Activated T-helper 9 cell treated with anti-CD3 and anti-CD28 coated beads, Interleukin-2, amount 50 U/mL, for 16 hours (primary cell): Measurements from ENCODE around the gene RPTOR.
"Not testable (repeated sequence)": the region's sequence is repeated elsewhere in the genome, so short reads cannot be mapped to it uniquely, and the experiment has no call there.

Source experiments
- DNase-seq: peaks from one replicate; pipeline ENCODE4 v3.0.0-alpha.2; 2020; ENCODE audit warnings: low read depth

The RPTOR gene

GRCh38 chr17:80552523-80552922 lies 7.9 kb downstream of the RPTOR start:
- no peak for DNase-seq

DNA sequence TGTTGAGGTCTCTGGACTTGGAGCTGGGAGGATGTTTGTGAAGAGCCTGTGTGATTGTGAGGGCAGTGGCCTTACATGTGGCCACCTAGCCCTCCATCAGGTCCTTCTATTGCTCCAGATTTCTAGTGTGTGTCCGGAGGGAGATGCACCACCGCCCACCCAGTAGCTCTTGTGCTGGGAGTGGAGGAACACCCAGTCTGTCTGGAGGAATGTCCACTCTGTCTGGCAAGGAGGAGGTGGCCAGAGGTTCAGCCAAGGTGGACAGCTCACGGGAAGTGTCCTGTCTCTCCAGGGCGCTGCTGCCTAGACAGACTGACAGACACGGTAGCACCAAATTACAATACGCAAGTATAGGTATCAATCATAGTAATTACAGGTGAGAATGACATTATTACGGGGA lies 10.6 kb downstream of the RPTOR start:
- no peak for DNase-seq

GRCh38 chr17:80558046-80558445 lies 13.4 kb downstream of the RPTOR start:
- no peak for DNase-seq

DNA sequence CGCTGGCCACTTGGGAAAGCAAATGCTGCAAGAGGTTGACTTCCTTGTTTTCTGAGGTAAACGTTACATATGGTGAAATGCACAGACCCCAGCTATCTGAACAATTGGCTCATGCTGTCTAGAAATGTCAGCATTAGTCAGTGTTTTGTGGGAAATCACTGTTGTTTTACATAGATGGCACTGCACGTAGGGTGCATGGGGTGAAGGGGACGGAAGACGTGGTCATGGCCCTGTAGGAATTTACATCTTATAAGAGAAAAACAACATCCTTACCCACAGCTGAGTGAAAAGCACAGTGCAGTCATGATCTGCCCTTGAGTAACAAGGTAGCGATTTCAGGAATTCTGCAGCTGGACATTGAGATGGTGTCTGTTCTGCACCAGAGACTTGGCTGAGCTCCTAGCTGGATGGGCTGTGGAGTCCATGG lies 15.2 kb downstream of the RPTOR start:
- DNase-seq = no peak

DNA sequence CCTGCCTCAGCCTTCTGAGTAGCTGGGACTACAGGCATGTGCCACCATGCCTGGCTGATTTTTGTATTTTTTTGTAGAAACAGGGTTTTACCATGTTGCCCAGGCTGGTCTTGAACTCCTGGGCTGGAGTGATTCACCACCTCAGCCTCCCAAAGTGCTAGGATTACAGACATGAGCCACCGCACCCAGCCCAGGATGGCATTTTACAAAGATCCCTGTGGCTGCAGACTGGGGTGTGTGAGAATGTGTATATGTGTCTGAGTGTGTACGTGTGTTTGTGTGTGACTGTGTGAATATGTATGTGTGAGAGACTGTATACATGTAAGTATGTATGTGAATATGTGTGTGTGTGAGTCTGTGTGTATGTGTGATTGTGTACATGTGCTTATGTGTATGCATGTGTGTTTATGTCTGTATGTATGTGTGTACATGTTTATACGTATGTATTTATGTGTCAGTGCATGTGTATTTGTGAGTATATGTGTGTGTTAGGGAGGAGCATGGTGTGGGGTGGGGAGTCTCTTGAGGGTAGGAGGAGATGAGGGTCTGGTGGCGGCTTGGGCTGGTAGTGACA lies 17.0 kb downstream of the RPTOR start:
- DNase-seq = no peak

DNA sequence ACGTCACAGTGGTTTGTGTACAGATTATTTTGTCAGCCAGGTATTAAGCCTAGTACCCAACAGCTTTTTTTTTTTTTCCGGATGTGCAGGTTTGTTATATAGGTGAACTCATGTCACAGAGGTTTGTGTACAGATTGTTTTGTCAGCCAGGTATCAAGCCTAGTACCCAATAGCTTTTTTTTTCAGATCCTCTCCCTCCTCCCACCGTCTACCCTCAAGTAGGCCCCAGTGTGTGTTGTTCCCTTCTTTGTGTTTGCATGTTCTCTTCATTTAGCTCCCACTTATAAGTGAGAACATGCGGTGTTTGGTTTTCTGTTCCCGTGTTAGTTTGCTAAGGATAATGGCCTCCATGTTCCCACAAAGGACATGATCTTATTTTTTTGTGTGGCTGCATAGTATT lies 19.9 kb downstream of the RPTOR start:
- DNase-seq = no peak

DNA sequence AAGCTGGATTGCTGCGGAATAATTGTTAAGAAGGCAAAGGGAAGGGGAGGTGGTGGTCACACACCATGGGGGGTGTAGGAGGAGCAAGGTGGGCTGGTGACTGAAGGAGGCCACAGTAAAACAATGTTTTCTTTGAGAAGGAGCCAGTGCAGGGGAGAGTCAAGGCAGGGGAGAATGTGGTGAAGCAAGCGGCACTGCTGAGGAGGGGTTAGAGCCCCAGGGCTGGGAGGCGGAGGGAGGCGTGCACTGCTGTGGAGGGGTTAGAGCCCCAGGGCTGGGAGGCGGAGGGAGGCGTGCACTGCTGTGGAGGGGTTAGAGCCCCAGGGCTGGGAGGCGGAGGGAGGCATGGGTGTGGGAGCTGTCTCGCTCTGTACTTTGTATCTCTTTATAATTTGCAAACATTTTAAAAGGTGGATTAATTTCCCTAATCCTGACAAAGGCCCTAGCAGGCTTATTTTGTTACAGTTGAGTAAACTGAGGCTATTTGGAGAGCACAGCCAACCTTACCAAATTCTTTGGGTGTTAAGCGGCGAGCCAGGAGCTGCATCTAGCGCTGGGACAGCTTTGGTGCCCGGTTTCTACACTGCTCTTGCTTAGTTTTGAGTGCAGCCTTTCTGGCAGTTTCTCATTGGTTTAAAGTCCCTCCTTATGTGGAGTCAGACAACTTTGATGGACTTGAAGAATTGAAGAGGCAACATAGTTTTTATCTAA lies 20.9 kb downstream of the RPTOR start:
- no peak for DNase-seq

GRCh38 chr17:80566054-80566400 lies 21.4 kb downstream of the RPTOR start:
- DNase-seq = no peak

DNA sequence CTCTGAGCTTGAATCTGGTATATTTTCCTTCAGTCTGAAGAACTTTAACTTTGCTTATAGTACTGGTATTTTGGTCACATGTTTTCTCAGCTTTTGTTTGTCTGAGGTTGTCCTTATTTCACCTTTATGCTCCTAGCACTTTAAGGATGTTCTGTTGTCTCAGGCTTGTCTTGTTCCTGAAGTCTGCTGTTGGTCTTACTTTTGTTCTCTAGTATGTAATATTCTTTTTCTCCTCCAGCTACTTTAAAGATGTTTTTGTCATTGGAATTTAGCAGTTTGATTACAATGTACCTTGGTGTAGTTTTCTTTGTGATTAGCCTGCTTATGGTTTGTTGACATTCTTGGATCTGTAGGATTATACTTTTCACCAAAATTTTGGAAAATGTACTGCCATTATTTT lies 23.6 kb downstream of the RPTOR start:
- DNase-seq = no peak

GRCh38 chr17:80569924-80570323 lies 25.3 kb downstream of the RPTOR start:
- DNase-seq = no peak

GRCh38 chr17:80573701-80574100 lies 29.1 kb downstream of the RPTOR start:
- DNase-seq = no peak

DNA sequence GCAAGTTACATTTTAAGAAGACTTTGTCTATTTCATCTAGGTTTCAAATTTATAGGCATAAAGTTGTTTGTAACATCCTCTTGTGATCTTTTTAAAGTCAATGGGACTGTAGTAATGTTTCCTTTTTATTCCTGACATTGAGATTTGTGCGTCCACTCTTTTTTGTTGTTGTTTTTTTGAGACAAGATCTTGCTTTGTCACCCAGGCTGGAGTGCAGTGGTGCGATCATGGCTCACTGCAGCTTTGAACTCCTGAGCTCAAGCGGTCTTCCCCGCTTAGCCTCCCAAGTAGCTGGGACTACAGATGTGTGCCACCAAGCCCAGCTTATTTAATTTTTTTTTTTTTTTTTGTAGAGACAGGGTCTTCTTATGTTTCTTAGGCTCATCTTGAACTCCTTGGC lies 29.9 kb downstream of the RPTOR start:
- no peak for DNase-seq

- DNase-seq = peak; percentile 83
Observed at GRCh38 chr17:80575057-80575875, 30.6 kb downstream of the RPTOR start.

- no peak for DNase-seq
Observed at GRCh38 chr17:80577876-80578570, 33.4 kb downstream of the RPTOR start.

DNA sequence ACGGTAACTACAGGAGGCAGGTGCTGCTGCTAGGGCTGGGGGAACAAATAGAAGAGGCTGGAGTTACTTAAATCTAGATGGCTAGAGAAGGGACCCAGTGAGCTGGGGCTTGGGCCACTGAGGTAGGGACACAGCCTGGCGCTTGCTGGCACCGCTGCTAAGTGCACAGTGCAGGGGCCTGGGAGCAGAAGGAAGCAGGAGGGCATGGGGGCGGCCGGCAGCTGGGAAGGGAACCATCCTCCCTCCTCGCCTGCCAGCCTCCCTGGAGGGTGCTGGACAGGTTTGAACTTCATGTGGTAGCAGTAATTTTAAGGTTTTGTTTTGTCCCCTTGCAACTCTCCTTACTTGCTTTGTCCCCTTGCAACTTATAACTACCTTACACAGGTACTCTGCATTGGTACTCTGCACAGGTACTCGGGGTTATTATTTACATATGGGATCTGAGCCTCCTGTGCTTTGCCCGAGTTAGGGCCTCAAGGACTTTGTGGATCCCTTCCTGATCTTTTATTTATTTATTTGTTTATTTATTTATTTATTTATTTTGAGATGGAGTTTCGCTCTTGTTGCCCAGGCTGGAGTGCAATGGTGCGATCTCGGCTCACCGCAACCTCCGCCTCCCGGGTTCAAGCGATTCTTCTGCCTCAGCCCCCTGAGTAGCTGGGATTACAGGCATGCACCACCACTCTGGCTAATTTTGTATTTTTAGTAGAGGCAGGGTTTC lies 34.2 kb downstream of the RPTOR start:
- not testable (repeated sequence) for DNase-seq

DNA sequence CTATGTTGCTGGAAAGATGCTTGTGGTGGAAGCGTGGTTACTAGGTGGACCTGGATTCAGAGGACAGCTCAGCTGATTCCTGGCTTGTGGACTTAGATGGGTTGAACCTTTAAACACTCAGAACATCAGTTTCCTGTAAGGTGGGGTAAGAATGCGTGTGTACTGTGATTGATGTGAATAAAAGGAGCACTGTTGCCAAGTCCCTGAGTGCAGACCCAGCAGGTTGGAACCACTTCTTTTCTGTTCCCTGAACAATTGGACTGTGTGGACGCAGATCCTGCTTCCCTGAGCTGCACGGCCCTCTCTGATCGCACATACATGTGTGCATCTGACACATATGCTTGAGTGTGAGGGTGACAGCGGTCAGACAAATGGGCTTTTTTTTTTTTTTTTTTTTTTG lies 37.5 kb downstream of the RPTOR start:
- no peak for DNase-seq

DNA sequence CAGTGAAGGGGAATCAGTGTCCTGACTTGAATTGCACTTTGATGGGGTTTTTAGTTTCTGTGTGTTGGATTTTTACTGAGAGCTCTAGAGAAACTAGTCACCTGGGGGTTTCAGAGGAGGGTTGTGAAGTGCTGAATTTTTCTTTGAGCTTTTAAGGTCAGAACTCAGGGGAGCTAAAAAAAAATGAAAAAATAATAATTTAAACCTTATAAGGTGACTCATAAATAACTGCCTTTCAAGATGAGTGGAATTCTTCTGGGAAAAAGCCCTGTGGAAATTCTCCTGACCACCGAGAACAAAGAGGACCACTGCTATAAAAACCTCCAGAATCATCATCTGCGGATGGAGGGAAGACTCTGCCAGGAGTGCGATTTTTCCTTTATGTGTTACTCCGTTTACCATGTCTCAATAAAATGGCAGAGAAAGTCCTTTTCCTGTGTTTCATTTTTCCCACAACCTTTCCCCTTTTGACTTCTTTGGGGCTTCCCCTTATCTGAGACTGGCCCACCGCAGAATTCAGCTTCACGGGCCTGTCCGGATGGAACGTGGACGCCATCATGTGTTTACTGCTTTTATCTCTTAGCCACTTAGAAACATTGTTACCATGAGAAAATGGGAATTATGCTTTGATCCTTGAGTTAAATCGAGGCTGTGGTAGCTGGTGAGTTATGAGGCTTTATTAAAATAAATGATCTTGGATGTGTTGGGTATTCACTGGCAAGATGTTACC lies 39.7 kb downstream of the RPTOR start:
- DNase-seq = no peak

DNA sequence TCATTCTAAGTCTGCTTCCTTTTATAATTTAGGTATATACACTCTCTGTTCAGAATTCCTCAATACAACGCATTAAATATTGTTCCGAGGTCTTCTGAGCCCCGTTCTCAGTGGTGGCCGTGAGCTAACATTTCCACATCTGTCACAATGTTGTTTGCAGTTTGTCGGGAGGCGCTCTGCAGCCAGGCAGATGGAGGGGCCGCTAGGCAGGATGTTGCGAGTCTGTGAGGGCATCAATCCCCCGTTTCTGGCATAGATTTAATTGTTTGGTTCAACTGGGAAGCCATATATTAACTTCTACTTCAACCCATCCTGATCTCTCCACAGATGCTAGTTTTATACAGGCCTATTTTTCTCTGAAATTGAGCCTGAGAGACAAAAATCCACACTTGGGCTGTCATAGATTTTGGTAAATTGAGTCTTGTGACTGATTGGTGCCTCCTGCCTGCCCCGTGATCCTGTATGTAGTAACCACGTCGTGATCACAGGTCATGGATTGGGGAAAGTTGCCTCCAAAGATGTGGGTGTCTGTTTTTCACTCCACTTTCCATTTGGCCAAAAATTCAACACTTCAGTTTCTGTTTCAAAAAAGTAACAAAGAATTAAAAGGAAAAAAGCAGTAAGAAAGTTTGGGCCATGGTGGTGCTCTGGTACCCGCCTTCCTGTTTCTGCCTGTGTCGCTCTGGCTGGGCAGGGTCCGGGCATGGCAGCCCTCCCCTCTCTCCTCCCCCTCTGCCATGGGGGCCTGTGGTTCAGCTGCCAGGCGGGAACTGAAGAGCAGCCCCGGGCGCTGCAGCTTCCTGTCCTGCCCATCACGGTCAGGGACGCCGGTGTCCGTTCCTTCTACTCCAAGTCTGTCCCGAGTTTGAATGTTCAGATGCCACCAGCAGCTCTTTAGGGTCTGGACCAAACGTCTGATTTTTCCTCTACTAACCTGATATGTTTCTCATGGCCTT lies 41.5 kb downstream of the RPTOR start:
- DNase-seq = no peak

- DNase-seq = no peak
Observed at GRCh38 chr17:80586846-80587228, 42.2 kb downstream of the RPTOR start.

DNA sequence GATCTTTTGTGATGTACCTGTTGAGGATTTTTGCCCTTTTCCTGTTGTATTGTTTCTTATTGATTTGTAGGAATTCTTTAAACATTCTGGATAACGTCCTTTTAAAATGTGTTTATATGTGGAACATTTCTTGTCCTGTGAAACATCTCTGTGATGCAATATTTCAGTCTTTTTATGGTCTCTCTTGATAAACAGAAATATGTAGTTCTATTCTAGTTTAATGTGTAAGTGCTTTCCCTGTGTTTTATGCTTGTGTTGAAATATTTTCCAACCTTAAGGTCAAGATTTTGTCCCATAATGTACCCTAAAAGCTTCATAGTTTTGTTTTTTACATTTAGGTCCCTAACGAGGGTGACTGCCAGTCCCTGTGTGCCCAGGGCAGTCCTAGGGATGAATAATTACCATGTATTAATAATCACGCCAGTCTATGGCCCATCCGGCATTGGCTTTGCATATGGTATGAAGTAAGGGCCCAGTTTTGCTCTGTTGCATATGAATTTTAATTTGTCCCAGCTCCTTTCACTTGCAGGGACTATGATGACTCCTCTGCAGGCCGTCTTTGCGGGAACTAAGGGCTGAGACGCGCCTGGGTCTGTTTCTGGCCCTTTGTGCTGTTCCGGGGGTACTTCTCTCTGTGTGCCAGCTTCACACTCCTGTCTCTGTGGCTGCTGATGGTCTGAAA lies 44.2 kb downstream of the RPTOR start:
- DNase-seq = no peak
